Epithelial cell of proximal tubule (primary cell): ENCODE results near the gene RANBP17. TPM values are rescaled to one million over a fixed set of nuclear protein-coding genes. Genes with fewer than 3 reads are reported as not detected.

ENCODE experiments used
- DNase-seq: peaks from one replicate; pipeline ENCODE4 v3.0.0-alpha.2; 2011; ENCODE audit warnings: low read depth
- H3K4me3 ChIP-seq: 2 replicates; pipeline ENCODE4 v1.5.1; 2011; ENCODE audit warnings: low read depth, mild to moderate bottlenecking, low read length
- total RNA-seq: library from RNA; depleted of rRNA; stranded (reverse); fragments of >200 nt; gene quantifications from 2 replicates; pipeline ENCODE4 v1.2.3, GENCODE V29; 2015
- TF ChIP-seq, protein P1 (sequence below): conservative IDR thresholded peaks from 2 replicates; pipeline ENCODE4 v1.5.1; 2012; ENCODE audit warnings: low read depth, mild to moderate bottlenecking, low read length

The RANBP17 gene
- total RNA-seq, 1 donor from 2014 or later = 15.0 TPM

DNA sequence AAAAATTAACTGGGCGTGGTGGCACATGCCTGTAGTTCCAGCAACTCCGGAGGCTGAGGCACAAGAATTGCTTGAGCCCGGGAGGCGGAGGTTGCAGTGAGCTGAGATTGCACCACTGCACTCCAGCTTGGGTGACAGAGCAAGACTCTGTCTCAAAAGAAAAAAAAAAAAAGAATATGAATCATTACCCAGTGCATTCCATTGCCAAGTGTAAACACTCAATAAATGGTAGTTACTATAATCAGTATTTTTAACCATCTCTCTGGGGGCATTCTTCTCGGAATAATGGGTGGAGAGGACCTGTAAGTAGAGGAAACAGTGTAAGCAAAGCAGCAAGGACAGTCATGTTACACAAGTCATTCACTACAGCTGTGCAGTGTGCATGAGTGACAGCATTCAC, 13.8 kb upstream of the RANBP17 start:
- DNase-seq = no peak
- TF ChIP-seq, protein P1, sequence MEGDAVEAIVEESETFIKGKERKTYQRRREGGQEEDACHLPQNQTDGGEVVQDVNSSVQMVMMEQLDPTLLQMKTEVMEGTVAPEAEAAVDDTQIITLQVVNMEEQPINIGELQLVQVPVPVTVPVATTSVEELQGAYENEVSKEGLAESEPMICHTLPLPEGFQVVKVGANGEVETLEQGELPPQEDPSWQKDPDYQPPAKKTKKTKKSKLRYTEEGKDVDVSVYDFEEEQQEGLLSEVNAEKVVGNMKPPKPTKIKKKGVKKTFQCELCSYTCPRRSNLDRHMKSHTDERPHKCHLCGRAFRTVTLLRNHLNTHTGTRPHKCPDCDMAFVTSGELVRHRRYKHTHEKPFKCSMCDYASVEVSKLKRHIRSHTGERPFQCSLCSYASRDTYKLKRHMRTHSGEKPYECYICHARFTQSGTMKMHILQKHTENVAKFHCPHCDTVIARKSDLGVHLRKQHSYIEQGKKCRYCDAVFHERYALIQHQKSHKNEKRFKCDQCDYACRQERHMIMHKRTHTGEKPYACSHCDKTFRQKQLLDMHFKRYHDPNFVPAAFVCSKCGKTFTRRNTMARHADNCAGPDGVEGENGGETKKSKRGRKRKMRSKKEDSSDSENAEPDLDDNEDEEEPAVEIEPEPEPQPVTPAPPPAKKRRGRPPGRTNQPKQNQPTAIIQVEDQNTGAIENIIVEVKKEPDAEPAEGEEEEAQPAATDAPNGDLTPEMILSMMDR = no peak
- H3K4me3 ChIP-seq = no peak overlapping the region

DNA sequence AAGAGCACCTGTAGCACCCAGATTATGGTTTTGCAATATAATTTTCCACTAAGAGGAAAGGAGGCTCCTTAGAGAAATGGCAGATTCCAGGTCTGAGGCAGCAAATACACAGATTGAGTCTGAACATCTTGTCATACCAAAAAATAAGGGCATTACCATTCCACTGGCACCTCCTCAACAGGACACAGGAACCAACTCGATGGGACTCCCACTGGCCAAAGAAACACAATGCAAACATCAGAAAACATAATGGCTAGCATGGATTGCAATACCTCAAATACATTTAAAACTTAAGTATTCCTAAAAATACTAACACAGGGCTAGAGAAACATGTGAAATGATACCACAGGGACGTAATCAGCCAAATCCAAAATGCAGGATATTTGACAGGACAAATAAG, 12.4 kb upstream of the RANBP17 start:
- H3K4me3 ChIP-seq = no peak overlapping the region
- DNase-seq = no peak
- TF ChIP-seq, protein P1 = peak; percentile 8

DNA sequence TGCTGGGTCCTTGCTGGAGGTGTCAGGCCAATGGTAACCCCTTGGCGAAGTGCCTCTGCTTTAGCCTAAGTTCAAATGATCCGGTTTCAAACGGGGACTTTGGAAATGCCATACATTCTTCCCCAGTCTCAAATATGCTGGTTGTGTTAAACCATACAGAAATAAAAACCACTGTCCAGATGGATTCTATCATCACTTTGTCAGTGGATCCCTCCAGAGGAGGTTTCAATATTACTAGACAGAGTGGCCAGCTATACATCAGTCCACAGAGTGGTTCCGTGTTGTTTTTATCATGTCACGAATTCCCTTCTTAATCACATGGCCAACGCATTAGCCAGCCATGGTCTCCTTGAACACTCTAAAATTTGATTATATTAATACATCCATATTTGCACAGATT, 7.3 kb upstream of the RANBP17 start:
- TF ChIP-seq, protein P1 = no peak
- DNase-seq = no peak
- H3K4me3 ChIP-seq = no peak overlapping the region

DNA sequence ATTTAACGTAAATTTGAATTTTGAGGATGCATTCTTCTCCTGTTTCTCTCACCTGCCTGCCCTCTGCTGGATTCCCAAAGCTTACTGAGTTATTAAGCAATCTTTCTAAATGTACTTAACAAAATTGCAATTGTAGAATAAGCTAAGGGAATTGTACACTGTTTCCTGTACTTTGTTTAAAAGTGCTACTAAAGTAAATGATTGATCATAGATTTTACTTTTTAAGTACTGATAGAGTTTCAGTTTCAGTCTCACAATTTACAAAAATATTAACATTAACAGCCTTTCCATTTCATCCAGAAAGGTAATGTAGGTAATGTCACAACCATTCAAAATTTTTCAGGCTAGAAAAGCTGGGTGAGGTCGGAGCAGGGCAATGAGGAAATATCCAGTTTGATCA, 4.8 kb upstream of the RANBP17 start:
- no peak for DNase-seq
- no peak overlapping the region for H3K4me3 ChIP-seq
- TF ChIP-seq, protein P1 = no peak

DNA sequence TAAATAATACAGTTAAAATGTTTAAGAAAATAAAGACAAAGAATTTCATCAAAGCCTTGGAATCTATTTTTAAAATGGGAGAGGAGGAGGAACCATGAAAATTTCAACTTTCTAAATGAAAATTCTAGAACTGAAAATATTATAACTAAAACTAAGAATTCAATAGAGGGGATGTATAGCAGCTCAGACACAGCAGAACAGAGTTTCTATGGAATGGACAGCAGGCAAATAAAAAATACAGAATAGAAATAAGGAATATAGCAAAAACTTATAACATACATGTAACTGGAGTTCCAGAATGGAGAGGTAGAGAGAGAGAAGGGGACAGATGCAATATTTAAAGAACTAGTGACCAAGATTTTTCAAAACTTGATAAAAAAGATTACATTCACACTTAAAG, 1.4 kb upstream of the RANBP17 start:
- no peak for DNase-seq
- TF ChIP-seq, protein P1 = no peak
- no peak overlapping the region for H3K4me3 ChIP-seq

DNA sequence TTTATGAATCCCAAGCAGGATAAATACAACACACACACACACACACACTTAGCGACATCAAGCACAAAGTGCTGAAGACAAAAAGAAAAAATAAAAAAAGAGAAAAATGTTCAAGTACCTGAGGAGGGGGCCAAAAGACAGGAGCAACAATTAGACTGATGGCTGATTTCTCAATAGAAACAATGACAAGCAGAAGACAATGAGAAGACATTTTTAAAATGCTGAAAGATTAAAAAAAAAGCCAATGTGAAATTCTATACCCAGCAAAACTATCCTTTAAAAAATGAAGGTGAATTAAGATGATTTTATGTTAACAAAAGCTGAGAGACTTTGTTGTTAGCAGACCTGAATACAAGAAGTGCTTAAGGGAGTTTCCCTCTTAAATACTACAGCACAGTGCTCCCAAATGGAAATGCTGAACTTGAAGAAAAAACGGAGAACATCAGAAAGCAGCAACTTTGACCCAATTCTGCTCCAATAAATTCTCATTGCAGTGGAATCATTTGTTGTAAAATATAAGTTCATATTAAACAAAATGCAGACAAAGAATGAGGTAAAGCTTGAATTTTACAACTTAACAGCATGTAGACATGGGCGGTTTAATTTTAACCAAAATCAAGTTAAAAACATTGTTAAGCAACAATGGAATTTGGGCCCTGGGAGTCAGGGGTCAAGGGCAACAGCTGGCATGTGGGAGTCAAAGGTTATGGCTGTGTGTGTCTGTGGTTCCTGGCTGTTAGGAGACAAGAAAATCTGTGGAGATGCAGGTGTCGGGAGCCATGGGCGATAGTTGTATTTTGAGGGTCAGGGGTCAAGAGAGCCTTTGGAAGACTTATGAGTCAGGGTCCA, 776 bp upstream of the RANBP17 start:
- TF ChIP-seq, protein P1 = no peak
- no peak for DNase-seq
- H3K4me3 ChIP-seq = peak overlapping the region; percentile 23

DNA sequence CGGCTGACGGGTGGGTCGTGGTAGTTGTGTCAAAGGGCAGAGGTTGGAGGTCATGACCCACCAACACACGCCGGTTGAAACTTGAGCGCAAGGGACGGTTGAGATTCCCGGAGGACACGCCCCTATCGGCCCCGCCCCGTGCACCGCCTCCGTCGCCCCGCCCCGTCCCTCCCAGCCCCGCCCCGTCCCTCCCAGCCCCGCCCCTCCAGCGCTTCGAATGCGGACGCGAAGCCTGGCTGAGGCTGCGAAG, 226 bp upstream of the RANBP17 start:
- TF ChIP-seq, protein P1 = no peak
- DNase-seq = no peak
- H3K4me3 ChIP-seq = peak overlapping the region; percentile 76
